ENCODE measurements around the gene ZNF497.

ZNF497 gene

DNA sequence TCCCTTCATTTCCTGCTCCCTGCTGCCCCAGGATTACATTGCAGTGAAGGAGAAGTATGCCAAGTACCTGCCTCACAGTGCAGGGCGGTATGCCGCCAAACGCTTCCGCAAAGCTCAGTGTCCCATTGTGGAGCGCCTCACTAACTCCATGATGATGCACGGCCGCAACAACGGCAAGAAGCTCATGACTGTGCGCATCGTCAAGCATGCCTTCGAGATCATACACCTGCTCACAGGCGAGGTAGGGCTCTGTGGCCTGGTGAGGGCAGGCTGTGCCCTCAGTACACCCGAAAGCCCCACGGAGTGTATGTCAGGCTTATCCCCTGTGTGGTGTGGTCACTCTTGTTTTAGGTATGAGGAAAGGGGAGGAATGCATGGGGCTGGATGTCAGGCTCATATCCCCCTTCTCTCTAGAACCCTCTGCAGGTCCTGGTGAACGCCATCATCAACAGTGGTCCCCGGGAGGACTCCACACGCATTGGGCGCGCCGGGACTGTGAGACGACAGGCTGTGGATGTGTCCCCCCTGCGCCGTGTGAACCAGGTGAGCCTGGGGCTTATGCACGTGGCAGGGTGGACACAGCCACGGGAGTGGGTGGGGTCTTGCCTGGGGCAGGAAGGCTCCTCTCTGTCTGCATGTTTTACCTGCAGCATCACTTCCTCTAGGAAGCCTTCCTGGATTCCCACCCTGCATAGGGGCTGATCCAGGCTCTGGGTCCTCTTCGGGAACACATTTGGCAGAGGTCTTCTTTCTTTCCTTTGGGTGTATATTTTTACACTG lies 30.6 kb upstream of the ZNF497 start:
- TF ChIP-seq PPARA (CRISPR knock-in tag; IDR thresholded peaks at IDR 0.05; ENCODE audit: borderline replicate concordance), result no peak
- TF ChIP-seq ZFP3 (CRISPR knock-in tag; IDR thresholded peaks at IDR 0.05), result peak; percentile 77
- no peak for ATAC-seq

DNA sequence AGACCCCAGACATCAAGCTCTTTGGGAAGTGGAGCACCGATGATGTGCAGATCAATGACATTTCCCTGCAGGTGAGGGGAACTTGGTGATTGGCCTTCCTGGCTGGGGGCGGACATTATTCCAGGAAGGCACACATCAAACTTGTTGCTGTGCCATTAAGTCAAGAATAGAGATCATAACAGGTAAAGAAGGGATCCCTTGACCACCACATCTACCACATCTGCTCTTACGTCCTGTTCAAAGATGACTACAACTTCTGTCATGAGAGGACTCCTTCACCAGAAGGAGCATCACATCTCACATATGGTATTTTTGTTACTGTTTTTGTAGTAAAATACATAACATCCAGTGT lies 25.6 kb upstream of the ZNF497 start:
- TF ChIP-seq ZNF565 (CRISPR knock-in tag; conservative IDR thresholded peaks at IDR 0.05; ENCODE audit: low read depth) (no peak), RARB (CRISPR knock-in tag; IDR thresholded peaks at IDR 0.05) (no peak), ZNF70 (CRISPR knock-in tag; IDR thresholded peaks at IDR 0.05) (no peak), CSDC2 (CRISPR knock-in tag; IDR thresholded peaks at IDR 0.05) (no peak), ARNTL (CRISPR knock-in tag; IDR thresholded peaks at IDR 0.05; ENCODE audit: borderline replicate concordance, low read depth) (no peak), ZFP3 (CRISPR knock-in tag; IDR thresholded peaks at IDR 0.05) (no peak), GLIS3 (CRISPR knock-in tag; IDR thresholded peaks at IDR 0.05) (no peak), ZFP30 (CRISPR knock-in tag; IDR thresholded peaks at IDR 0.05) (no peak), BACH2 (CRISPR knock-in tag; IDR thresholded peaks at IDR 0.05; ENCODE audit: borderline replicate concordance) (no peak), SNAI2 (CRISPR knock-in tag; IDR thresholded peaks at IDR 0.05) (no peak), TOX (CRISPR knock-in tag; IDR thresholded peaks at IDR 0.05; ENCODE audit: borderline replicate concordance) (no peak), ISL1 (CRISPR knock-in tag; IDR thresholded peaks at IDR 0.05) (no peak), ZNF8 (CRISPR knock-in tag; IDR thresholded peaks at IDR 0.05) (no peak), CREB5 (CRISPR knock-in tag; IDR thresholded peaks at IDR 0.05; ENCODE audit: low read depth) (no peak), ESRRG (CRISPR knock-in tag; IDR thresholded peaks at IDR 0.05) (no peak)
- TF ChIP-seq, protein P1, sequence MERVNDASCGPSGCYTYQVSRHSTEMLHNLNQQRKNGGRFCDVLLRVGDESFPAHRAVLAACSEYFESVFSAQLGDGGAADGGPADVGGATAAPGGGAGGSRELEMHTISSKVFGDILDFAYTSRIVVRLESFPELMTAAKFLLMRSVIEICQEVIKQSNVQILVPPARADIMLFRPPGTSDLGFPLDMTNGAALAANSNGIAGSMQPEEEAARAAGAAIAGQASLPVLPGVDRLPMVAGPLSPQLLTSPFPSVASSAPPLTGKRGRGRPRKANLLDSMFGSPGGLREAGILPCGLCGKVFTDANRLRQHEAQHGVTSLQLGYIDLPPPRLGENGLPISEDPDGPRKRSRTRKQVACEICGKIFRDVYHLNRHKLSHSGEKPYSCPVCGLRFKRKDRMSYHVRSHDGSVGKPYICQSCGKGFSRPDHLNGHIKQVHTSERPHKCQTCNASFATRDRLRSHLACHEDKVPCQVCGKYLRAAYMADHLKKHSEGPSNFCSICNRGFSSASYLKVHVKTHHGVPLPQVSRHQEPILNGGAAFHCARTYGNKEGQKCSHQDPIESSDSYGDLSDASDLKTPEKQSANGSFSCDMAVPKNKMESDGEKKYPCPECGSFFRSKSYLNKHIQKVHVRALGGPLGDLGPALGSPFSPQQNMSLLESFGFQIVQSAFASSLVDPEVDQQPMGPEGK (CRISPR knock-in tag; IDR thresholded peaks at IDR 0.05; ENCODE audit: borderline replicate concordance), result no peak
- TF ChIP-seq, protein P2, sequence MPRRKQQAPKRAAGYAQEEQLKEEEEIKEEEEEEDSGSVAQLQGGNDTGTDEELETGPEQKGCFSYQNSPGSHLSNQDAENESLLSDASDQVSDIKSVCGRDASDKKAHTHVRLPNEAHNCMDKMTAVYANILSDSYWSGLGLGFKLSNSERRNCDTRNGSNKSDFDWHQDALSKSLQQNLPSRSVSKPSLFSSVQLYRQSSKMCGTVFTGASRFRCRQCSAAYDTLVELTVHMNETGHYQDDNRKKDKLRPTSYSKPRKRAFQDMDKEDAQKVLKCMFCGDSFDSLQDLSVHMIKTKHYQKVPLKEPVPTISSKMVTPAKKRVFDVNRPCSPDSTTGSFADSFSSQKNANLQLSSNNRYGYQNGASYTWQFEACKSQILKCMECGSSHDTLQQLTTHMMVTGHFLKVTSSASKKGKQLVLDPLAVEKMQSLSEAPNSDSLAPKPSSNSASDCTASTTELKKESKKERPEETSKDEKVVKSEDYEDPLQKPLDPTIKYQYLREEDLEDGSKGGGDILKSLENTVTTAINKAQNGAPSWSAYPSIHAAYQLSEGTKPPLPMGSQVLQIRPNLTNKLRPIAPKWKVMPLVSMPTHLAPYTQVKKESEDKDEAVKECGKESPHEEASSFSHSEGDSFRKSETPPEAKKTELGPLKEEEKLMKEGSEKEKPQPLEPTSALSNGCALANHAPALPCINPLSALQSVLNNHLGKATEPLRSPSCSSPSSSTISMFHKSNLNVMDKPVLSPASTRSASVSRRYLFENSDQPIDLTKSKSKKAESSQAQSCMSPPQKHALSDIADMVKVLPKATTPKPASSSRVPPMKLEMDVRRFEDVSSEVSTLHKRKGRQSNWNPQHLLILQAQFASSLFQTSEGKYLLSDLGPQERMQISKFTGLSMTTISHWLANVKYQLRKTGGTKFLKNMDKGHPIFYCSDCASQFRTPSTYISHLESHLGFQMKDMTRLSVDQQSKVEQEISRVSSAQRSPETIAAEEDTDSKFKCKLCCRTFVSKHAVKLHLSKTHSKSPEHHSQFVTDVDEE (CRISPR knock-in tag; IDR thresholded peaks at IDR 0.05), result no peak
- ATAC-seq, result no peak

GRCh38 chr19:58387338-58388174 lies 25.0 kb upstream of the ZNF497 start:
- ATAC-seq, result peak; percentile 5; the same call in 1 of the 3 replicates
- TF ChIP-seq SNAI2 (CRISPR knock-in tag; IDR thresholded peaks at IDR 0.05), result no peak
- TF ChIP-seq, protein P2 (CRISPR knock-in tag; IDR thresholded peaks at IDR 0.05), result no peak
- no peak for TF ChIP-seq OSR1 (CRISPR knock-in tag; IDR thresholded peaks at IDR 0.05)
- TF ChIP-seq TOX (CRISPR knock-in tag; IDR thresholded peaks at IDR 0.05; ENCODE audit: borderline replicate concordance), result no peak
- TF ChIP-seq, protein P3, sequence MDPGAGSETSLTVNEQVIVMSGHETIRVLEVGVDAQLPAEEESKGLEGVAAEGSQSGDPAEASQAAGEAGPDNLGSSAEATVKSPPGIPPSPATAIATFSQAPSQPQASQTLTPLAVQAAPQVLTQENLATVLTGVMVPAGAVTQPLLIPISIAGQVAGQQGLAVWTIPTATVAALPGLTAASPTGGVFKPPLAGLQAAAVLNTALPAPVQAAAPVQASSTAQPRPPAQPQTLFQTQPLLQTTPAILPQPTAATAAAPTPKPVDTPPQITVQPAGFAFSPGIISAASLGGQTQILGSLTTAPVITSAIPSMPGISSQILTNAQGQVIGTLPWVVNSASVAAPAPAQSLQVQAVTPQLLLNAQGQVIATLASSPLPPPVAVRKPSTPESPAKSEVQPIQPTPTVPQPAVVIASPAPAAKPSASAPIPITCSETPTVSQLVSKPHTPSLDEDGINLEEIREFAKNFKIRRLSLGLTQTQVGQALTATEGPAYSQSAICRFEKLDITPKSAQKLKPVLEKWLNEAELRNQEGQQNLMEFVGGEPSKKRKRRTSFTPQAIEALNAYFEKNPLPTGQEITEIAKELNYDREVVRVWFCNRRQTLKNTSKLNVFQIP (CRISPR knock-in tag; IDR thresholded peaks at IDR 0.05; ENCODE audit: borderline replicate concordance, low read depth), result no peak
- no peak for TF ChIP-seq ZFP3 (CRISPR knock-in tag; IDR thresholded peaks at IDR 0.05)
- no peak for TF ChIP-seq ZC3H10 (CRISPR knock-in tag; IDR thresholded peaks at IDR 0.05)
- no peak for TF ChIP-seq ZFP30 (CRISPR knock-in tag; IDR thresholded peaks at IDR 0.05)
- TF ChIP-seq BACH2 (CRISPR knock-in tag; IDR thresholded peaks at IDR 0.05; ENCODE audit: borderline replicate concordance), result no peak
- TF ChIP-seq CSRNP3 (CRISPR knock-in tag; IDR thresholded peaks at IDR 0.05), result no peak
- TF ChIP-seq CSDC2 (CRISPR knock-in tag; IDR thresholded peaks at IDR 0.05), result no peak
- TF ChIP-seq CREB5 (CRISPR knock-in tag; IDR thresholded peaks at IDR 0.05; ENCODE audit: low read depth), result no peak
- TF ChIP-seq ISL1 (CRISPR knock-in tag; IDR thresholded peaks at IDR 0.05), result no peak
- no peak for TF ChIP-seq RARB (CRISPR knock-in tag; IDR thresholded peaks at IDR 0.05)

Measured in SK-N-SH treated with all-trans-retinoic acid at 6 μM for 48 hours (cell line).